ENCODE results near the gene SPEM1. TPM values are rescaled to one million over a fixed set of nuclear protein-coding genes. Genes with fewer than 3 reads are reported as not detected.

Gene SPEM1
- total RNA-seq, 1 donor from 2014 or later, result not detected

GRCh38 chr17:7429722-7430121 lies 9.6 kb downstream of the SPEM1 start:
- Mint-ChIP-seq H3K9me3 (no peaks in the 10 kb centered on the region), H3K4me1 (ENCODE audit: low read depth) (no peaks in the 10 kb centered on the region), H3K4me3 (ENCODE audit: low read depth) (no peak overlapping the region), H3K36me3 (ENCODE audit: low read depth) (no peaks in the 10 kb centered on the region), H3K27me3 (ENCODE audit: low read depth) (no peaks in the 10 kb centered on the region), H3K27ac (no peak overlapping the region)
- intact Hi-C loops (cut with micrococcal nuclease), result no loop called here
- no peak for DNase-seq (ENCODE audit: low spot score)

GRCh38 chr17:7431231-7431630 lies 11.1 kb downstream of the SPEM1 start:
- Mint-ChIP-seq H3K36me3 (ENCODE audit: low read depth) (no peaks in the 10 kb centered on the region), H3K9me3 (no peaks in the 10 kb centered on the region), H3K27ac (no peak overlapping the region), H3K4me3 (ENCODE audit: low read depth) (no peak overlapping the region), H3K27me3 (ENCODE audit: low read depth) (no peaks in the 10 kb centered on the region), H3K4me1 (ENCODE audit: low read depth) (peaks cover 6% of the 10 kb centered on the region)
- no peak for DNase-seq (ENCODE audit: low spot score)
- intact Hi-C loops (cut with micrococcal nuclease), result no loop called here

GRCh38 chr17:7432296-7432695 lies 12.2 kb downstream of the SPEM1 start:
- intact Hi-C loops (cut with micrococcal nuclease), result no loop called here

GRCh38 chr17:7435676-7436555 lies 15.8 kb downstream of the SPEM1 start:
- H3K36me3 Mint-ChIP-seq (ENCODE audit: low read depth), result peaks cover 19% of the 10 kb centered on the region
- peaks cover 13% of the 10 kb centered on the region for H3K27me3 Mint-ChIP-seq (ENCODE audit: low read depth)
- peak; percentile 73 for DNase-seq (ENCODE audit: low spot score)
- peaks cover 30% of the 10 kb centered on the region for H3K4me1 Mint-ChIP-seq (ENCODE audit: low read depth)
- H3K27ac Mint-ChIP-seq, result peak overlapping the region; percentile 95
- intact Hi-C loops (cut with micrococcal nuclease), result loop anchor here (1.0 to 5.0 kb wide), 7 partner anchors 19 to 621 kb away; partner anchors contain the start of genes EIF5A, POLR2A, SENP3 and TMEM256
- H3K9me3 Mint-ChIP-seq, result no peaks in the 10 kb centered on the region
- H3K4me3 Mint-ChIP-seq (ENCODE audit: low read depth), result peak overlapping the region; percentile 85

More at GRCh38 chr17:7432296-7432695, 12.2 kb downstream of the SPEM1 start:
- Mint-ChIP-seq H3K4me3 (ENCODE audit: low read depth) (no peak overlapping the region), H3K9me3 (no peaks in the 10 kb centered on the region), H3K27ac (no peak overlapping the region), H3K36me3 (ENCODE audit: low read depth) (peaks cover 6% of the 10 kb centered on the region), H3K27me3 (ENCODE audit: low read depth) (no peaks in the 10 kb centered on the region), H3K4me1 (ENCODE audit: low read depth) (peaks cover 12% of the 10 kb centered on the region)
- no peak for DNase-seq (ENCODE audit: low spot score)

GRCh38 chr17:7436556-7437368 lies 16.6 kb downstream of the SPEM1 start:
- intact Hi-C loops (cut with micrococcal nuclease), result loop anchor here (1.0 to 5.0 kb wide), 4 partner anchors 80 to 621 kb away; partner anchors contain the start of genes EIF5A and SENP3
- Mint-ChIP-seq H3K4me3 (ENCODE audit: low read depth) (peak overlapping the region; percentile 85), H3K36me3 (ENCODE audit: low read depth) (peaks cover 22% of the 10 kb centered on the region), H3K27me3 (ENCODE audit: low read depth) (peaks cover 20% of the 10 kb centered on the region), H3K9me3 (no peaks in the 10 kb centered on the region), H3K27ac (peak overlapping the region; percentile 95), H3K4me1 (ENCODE audit: low read depth) (peaks cover 30% of the 10 kb centered on the region)
- DNase-seq (ENCODE audit: low spot score), result peak; percentile 80

- Mint-ChIP-seq H3K27me3 (ENCODE audit: low read depth) (peaks cover 24% of the 10 kb centered on the region), H3K4me1 (ENCODE audit: low read depth) (peaks cover 30% of the 10 kb centered on the region), H3K4me3 (ENCODE audit: low read depth) (peak overlapping the region; percentile 85), H3K36me3 (ENCODE audit: low read depth) (peaks cover 26% of the 10 kb centered on the region), H3K9me3 (no peaks in the 10 kb centered on the region), H3K27ac (no peak overlapping the region)
- peak; percentile 21 for DNase-seq (ENCODE audit: low spot score)
- intact Hi-C loops (cut with micrococcal nuclease), result loop anchor here (1.0 to 5.0 kb wide), 4 partner anchors 81 to 620 kb away; partner anchors contain the start of genes EIF5A and SENP3
Observed at GRCh38 chr17:7437369-7437863, 17.3 kb downstream of the SPEM1 start.

- H3K36me3 Mint-ChIP-seq (ENCODE audit: low read depth), result peaks cover 31% of the 10 kb centered on the region
- peaks cover 28% of the 10 kb centered on the region for H3K27me3 Mint-ChIP-seq (ENCODE audit: low read depth)
- intact Hi-C loops (cut with micrococcal nuclease), result loop anchor here (1.0 to 5.0 kb wide), 4 partner anchors 82 to 619 kb away; partner anchors contain the start of genes EIF5A and SENP3
- no peaks in the 10 kb centered on the region for H3K9me3 Mint-ChIP-seq
- peak; percentile 46 for DNase-seq (ENCODE audit: low spot score)
- peak overlapping the region; percentile 78 for H3K4me3 Mint-ChIP-seq (ENCODE audit: low read depth)
- H3K27ac Mint-ChIP-seq, result peak overlapping the region; percentile 58
- peaks cover 30% of the 10 kb centered on the region for H3K4me1 Mint-ChIP-seq (ENCODE audit: low read depth)
Observed at GRCh38 chr17:7437950-7438614, 18.0 kb downstream of the SPEM1 start.

- Mint-ChIP-seq H3K9me3 (no peaks in the 10 kb centered on the region), H3K4me1 (ENCODE audit: low read depth) (peaks cover 30% of the 10 kb centered on the region), H3K4me3 (ENCODE audit: low read depth) (peak overlapping the region; percentile 78), H3K27ac (no peak overlapping the region), H3K36me3 (ENCODE audit: low read depth) (peaks cover 31% of the 10 kb centered on the region), H3K27me3 (ENCODE audit: low read depth) (peaks cover 33% of the 10 kb centered on the region)
- DNase-seq (ENCODE audit: low spot score), result no peak
- intact Hi-C loops (cut with micrococcal nuclease), result loop anchor here (5.0 kb wide), 3 partner anchors 123 to 618 kb away; partner anchors contain the start of genes EIF5A and SENP3
Observed at GRCh38 chr17:7438656-7439460, 18.7 kb downstream of the SPEM1 start.

- DNase-seq (ENCODE audit: low spot score), result no peak
- Mint-ChIP-seq H3K27ac (peak within 1 kb of the TSS; percentile 13), H3K4me1 (ENCODE audit: low read depth) (peaks cover 30% of the 10 kb centered on the region), H3K27me3 (ENCODE audit: low read depth) (peaks cover 38% of the 10 kb centered on the region), H3K36me3 (ENCODE audit: low read depth) (peaks cover 31% of the 10 kb centered on the region), H3K4me3 (ENCODE audit: low read depth) (peak within 1 kb of the TSS; percentile 81), H3K9me3 (no peaks in the 10 kb centered on the region)
- intact Hi-C loops (cut with micrococcal nuclease), result loop anchor here (5.0 kb wide), 3 partner anchors 123 to 618 kb away; partner anchors contain the start of genes EIF5A and SENP3
Observed at GRCh38 chr17:7439462-7440112, 19.5 kb downstream of the SPEM1 start, which contains the start of gene FGF11. Gene FGF11 (plus strand): TSS chr17:7439512. CDS start chr17:7439621, 109 bp downstream.

- H3K36me3 Mint-ChIP-seq (ENCODE audit: low read depth), result peaks cover 31% of the 10 kb centered on the region
- peaks cover 42% of the 10 kb centered on the region for H3K27me3 Mint-ChIP-seq (ENCODE audit: low read depth)
- DNase-seq (ENCODE audit: low spot score), result peak; percentile 25
- intact Hi-C loops (cut with micrococcal nuclease), result no loop called here
- peak overlapping the region; percentile 13 for H3K27ac Mint-ChIP-seq
- peaks cover 33% of the 10 kb centered on the region for H3K4me1 Mint-ChIP-seq (ENCODE audit: low read depth)
- H3K4me3 Mint-ChIP-seq (ENCODE audit: low read depth), result peak overlapping the region; percentile 81
- H3K9me3 Mint-ChIP-seq, result no peaks in the 10 kb centered on the region
Observed at GRCh38 chr17:7440113-7440833, 20.1 kb downstream of the SPEM1 start.
